Right lobe of liver (tissue), 6 donors: ENCODE measurements around the gene MRPL41. TPM values are rescaled to one million over a fixed set of nuclear protein-coding genes. Genes with fewer than 3 reads are reported as not detected.
A peak's percentile ranks its signal among the peaks of the same experiment; 100 is the strongest.
"Not testable (repeated sequence)": the region's sequence is repeated elsewhere in the genome, so short reads cannot be mapped to it uniquely, and the experiment has no call there.

Experiments used
- ATAC-seq, 4 donors: fragments of 200-7000 bp; cut with Tn5 transposase; one replicate each; pipeline ENCODE4 v1.9.1; 2020; ENCODE audit warnings: mild to moderate bottlenecking in 4 of 4, moderate library complexity in 4 of 4
- DNase-seq, 3 donors: peaks; one replicate each; pipeline ENCODE4 v3.0.0-alpha.2; 2020
- H3K27ac ChIP-seq, 3 donors: fragments of 200-600 bp; one replicate each; pipeline ENCODE4 v1.8.0; 2022
- H3K27me3 ChIP-seq, 2 donors: fragments of 200-600 bp; one replicate each; pipeline ENCODE4 v1.8.0; 2022
- H3K36me3 ChIP-seq, 4 donors: fragments of 200-600 bp; sonication (generic) in 1 of 4; one replicate each; pipeline versions ENCODE4 v1.5.1 to v1.8.0; 2017 to 2022; ENCODE audit warnings: control low read depth in 1 of 4
- H3K4me1 ChIP-seq, 4 donors: fragments of 200-600 bp; sonication (generic) in 1 of 4; one replicate each; pipeline versions ENCODE4 v1.5.1 to v1.8.0; 2017 to 2022; ENCODE audit warnings: control low read depth in 1 of 4
- H3K4me3 ChIP-seq, 3 donors: fragments of 200-600 bp; one replicate each; pipeline ENCODE4 v1.8.0; 2022
- H3K9me3 ChIP-seq, 4 donors: fragments of 200-600 bp; sonication (generic) in 1 of 4; one replicate each; pipeline versions ENCODE4 v1.5.1 to v1.8.0; 2017 to 2022; ENCODE audit warnings: control low read depth in 1 of 4
- POLR2A ChIP-seq: fragments of 450-650 bp; IDR thresholded peaks from one replicate; pipeline ENCODE4 v1.6.1; 2017; ENCODE audit warnings: antibody characterized with exemption, mild to moderate bottlenecking
- WGBS: methylation state at CpG from one replicate; pipeline ENCODE4 v1.1.6; 2018; ENCODE audit warnings: low coverage, low lambda C conversion rate; ENCODE audit not compliant: insufficient coverage; ENCODE audit errors: missing lambda C conversion rate; 5-methylcytosine and 5-hydroxymethylcytosine counted together
- intact Hi-C, 2 donors: fragments of 100-400 bp; cut with DNase I; formaldehyde crosslinking; loops; one replicate each; pipeline versions ENCODE4 v1.11.2 to v1.14.1; 2022
- total RNA-seq, 6 experiments: library from RNA; depleted of rRNA in 2 of 6; stranded (reverse); fragments of >200 nt in 2 of 6; fragmentation: NEBNext Ultra II Directional in 3 of 6; extraction: Animal tissue kit (Norgen Biotek cat#: 25700) in 3 of 6; gene quantifications; one replicate each; pipeline versions ENCODE4 v1.1.0 to v1.2.4, GENCODE V29; 2016 to 2023
- TF ChIP-seq, protein P1 (sequence below), 4 donors: fragments of 200-600 bp in 3 of 4; fragments of 450-650 bp in 1 of 4; IDR thresholded peaks; one replicate each; pipeline versions ENCODE4 v1.5.1 to v1.8.0; 2016 to 2022; ENCODE audit warnings: antibody characterized with exemption in 4 of 4, mild to moderate bottlenecking in 2 of 4
- donor health status: DM: no; HTN: yes; CAD: no.
- donor health status: DM: no; HTN: no; CAD: no.
- donor health status: DM: no; HTN: no; CAD: no.
- donor health status: DM: no; HTN: yes; CAD: no.
- donor health status: DM: no; HTN: yes; CAD: no.

MRPL41 gene
- total RNA-seq, 6 experiments from 2014 or later = 43.4 to 97.8 (median 74.0) TPM

DNA sequence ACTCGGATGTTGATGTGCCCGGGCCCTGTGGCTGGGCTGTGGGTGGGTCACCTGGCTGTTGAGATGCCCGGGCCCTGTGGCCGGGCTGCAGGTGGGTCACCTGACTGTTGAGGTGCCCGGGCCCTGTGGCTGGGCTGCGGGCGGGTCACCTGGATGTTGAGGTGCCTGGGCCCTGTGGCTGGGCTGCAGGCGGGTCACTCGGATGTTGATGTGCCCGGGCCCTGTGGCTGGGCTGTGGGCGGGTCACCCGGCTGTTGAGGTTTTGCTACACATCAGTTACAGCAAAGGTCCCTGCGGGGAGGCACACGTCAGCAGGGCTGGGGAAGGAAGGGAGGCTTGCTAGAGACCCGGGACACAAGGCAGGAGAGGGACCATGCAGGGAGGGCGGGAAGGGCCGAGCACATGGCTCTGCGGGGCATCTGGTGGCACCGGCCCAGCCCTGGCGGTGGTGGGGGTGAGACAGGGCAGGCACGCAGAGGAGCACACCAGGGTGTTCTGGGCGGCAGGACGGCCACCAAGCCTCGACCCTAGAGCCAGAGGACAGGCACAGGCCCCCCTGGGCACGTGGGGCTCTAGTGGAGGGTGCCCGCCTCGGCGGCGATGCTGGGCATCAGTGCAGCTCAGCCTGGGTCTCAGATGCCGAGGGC is 36.9 kb upstream of the MRPL41 start:
- DNase-seq (no peak), ATAC-seq (peak in 1 of 4 donors; percentile 48)
- TF ChIP-seq, protein P1, sequence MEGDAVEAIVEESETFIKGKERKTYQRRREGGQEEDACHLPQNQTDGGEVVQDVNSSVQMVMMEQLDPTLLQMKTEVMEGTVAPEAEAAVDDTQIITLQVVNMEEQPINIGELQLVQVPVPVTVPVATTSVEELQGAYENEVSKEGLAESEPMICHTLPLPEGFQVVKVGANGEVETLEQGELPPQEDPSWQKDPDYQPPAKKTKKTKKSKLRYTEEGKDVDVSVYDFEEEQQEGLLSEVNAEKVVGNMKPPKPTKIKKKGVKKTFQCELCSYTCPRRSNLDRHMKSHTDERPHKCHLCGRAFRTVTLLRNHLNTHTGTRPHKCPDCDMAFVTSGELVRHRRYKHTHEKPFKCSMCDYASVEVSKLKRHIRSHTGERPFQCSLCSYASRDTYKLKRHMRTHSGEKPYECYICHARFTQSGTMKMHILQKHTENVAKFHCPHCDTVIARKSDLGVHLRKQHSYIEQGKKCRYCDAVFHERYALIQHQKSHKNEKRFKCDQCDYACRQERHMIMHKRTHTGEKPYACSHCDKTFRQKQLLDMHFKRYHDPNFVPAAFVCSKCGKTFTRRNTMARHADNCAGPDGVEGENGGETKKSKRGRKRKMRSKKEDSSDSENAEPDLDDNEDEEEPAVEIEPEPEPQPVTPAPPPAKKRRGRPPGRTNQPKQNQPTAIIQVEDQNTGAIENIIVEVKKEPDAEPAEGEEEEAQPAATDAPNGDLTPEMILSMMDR (IDR thresholded peaks at IDR 0.05) = no peak
- no peak for TF ChIP-seq POLR2A
- Histone ChIP-seq H3K4me1 (no peaks in the 10 kb centered on the region), H3K36me3 (no peaks in the 10 kb centered on the region), H3K4me3 (no peak overlapping the region), H3K27me3 (no peaks in the 10 kb centered on the region), H3K9me3 (no peaks in the 10 kb centered on the region), H3K27ac (no peak overlapping the region)
- WGBS = no CpG with 5 or more reads among the region's 30 CpGs
- intact Hi-C loops = no loop called here

DNA sequence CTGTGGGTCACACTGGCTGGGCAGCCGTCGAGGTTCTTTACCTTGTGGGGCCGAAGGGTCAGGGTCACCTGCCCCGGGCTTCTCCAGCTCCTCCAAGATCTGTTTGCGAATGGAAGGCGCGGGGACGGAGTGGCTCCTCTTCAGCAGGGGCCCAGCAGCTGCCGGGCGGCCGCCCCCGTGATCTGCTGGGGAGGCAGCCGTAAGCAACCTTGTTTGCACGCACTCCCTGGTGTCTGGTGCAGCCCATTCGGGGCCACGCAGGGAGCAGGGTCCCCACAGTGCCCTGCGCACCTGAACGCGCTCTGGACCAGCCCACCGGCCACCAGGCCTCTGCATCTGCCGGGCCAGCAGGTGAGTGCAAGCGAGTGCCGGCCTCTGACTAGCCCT is 36.3 kb upstream of the MRPL41 start:
- DNase-seq (no peak), ATAC-seq (peak in 1 of 4 donors; percentile 45)
- intact Hi-C loops = no loop called here
- TF ChIP-seq POLR2A = no peak
- TF ChIP-seq, protein P1 (IDR thresholded peaks at IDR 0.05) = no peak
- no CpG with 5 or more reads among the region's 23 CpGs for WGBS
- Histone ChIP-seq H3K27me3 (no peaks in the 10 kb centered on the region), H3K9me3 (no peaks in the 10 kb centered on the region), H3K27ac (no peak overlapping the region), H3K4me3 (no peak overlapping the region), H3K36me3 (no peaks in the 10 kb centered on the region), H3K4me1 (no peaks in the 10 kb centered on the region)

DNA sequence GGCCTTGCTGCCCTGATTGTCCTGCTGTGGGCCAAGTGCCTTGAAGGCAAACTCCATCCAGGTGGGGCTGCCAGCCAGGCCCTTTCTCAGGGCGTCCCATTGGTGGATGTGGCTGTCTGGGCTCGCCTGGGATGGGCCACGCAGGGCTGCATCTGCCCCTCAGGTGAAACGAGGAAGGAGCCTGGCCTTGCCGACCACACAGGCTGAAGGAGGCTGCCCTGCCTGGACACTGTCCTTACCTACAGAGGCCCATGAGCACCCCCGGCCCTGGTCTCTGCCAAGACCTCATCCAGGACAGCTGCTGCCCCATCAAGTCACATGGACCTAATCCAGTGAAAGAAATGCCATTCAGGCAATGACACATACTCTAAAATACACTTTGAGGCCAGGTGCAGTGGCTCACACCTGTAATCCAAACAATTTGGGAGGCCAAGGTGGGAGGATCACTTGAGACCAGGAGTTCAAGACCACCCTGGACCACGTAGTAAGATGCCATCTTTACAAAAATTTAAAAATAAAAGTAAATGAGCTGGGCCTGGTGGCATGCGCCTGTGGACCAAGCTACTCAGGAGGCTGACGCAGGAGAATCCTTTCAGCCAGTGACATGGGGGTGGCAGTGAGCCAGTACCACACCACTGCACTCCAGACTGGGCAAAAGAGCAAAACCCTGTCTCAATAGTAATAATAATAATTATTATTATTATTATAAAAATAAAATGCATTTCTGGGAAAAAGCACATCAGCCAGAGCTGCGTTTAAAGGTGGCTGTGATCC is 35.3 kb upstream of the MRPL41 start:
- H3K36me3 ChIP-seq = peaks cover 0 to under 1% (median 0%) of the 10 kb centered on the region in 4 donors
- DNase-seq (no peak), ATAC-seq (peak in 1 of 4 donors; percentile 6)
- 95% methylated on average over 4 of the region's 10 CpGs for WGBS
- H3K4me3 ChIP-seq = no peak overlapping the region
- TF ChIP-seq POLR2A = no peak
- TF ChIP-seq, protein P1 (IDR thresholded peaks at IDR 0.05) = no peak
- no peaks in the 10 kb centered on the region for H3K4me1 ChIP-seq
- H3K27ac ChIP-seq = no peak overlapping the region
- no peaks in the 10 kb centered on the region for H3K9me3 ChIP-seq
- no peaks in the 10 kb centered on the region for H3K27me3 ChIP-seq
- intact Hi-C loops = no loop called here

DNA sequence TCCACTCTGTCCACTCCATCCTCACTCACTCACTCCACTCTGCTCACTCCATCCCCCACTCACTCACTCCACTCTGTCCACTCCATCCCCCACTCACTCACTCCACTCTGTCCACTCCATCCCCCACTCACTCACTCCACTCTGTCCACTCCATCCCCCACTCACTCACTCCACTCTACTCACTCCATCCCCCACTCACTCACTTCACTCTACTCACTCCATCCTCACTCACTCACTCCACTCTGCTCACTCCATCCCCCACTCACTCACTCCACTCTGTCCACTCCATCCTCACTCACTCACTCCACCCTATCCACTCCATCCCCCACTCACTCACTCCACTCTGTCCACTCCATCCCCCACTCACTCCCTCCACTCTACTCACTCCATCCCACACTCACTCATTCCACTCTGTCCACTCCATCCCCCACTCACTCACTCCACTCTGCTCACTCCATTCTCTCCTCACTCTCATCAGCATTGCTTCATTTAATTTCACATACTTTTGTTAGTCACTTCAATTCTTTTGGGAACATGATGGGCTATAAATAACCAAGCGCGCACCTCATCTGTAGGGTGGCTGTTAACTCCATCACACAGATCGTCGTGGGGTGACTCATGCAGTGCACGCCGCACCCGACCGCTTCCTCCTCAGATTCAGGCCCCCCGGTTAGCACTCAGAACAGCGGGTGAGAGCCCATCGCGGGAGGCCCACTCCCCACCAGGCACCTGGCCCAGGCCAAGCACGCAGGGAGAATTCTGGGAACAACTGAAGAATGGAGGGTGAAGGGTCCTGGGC is 32.8 kb upstream of the MRPL41 start:
- H3K4me3 ChIP-seq, H3K4me1 ChIP-seq, H3K9me3 ChIP-seq, intact Hi-C loops, ATAC-seq, H3K36me3 ChIP-seq, H3K27me3 ChIP-seq, H3K27ac ChIP-seq, DNase-seq: not testable (repeated sequence)
- 92% methylated on average over 10 of the region's 13 CpGs for WGBS
